Natural killer cell (primary cell): Measurements from ENCODE around the gene NCAM2. TPM values are rescaled to one million over a fixed set of nuclear protein-coding genes. Genes with fewer than 3 reads are reported as not detected.

Experiments used
- ATAC-seq, 3 donors: fragments of 150-1000 bp in 2 of 3; fragments of 200-7000 bp in 1 of 3; cut with Tn5 transposase; 1 replicate in 1 of 3; 2 replicates in 2 of 3; pipeline ENCODE4 v1.10.0; 2021; ENCODE audit warnings: mild to moderate bottlenecking in 2 of 3, moderate library complexity in 2 of 3
- DNase-seq, 2 donors: peaks; one replicate each; pipeline versions ENCODE4 v3.0.0 to v3.0.0-alpha.2; 2013 to 2021; ENCODE audit warnings: mixed read lengths in 1 of 2
- H3K27ac ChIP-seq: one replicate; pipeline ENCODE4 v1.5.1; 2013; ENCODE audit warnings: mild to moderate bottlenecking, low read length
- H3K27me3 ChIP-seq: one replicate; pipeline ENCODE4 v1.6.1; 2013; ENCODE audit warnings: low read length; ENCODE audit not compliant: control insufficient read depth, insufficient read depth
- H3K36me3 ChIP-seq: one replicate; pipeline ENCODE4 v1.6.1; 2013; ENCODE audit warnings: low read length; ENCODE audit not compliant: control insufficient read depth, insufficient read depth
- H3K4me1 ChIP-seq: one replicate; pipeline ENCODE4 v1.6.1; 2013; ENCODE audit warnings: low read length; ENCODE audit not compliant: control insufficient read depth, insufficient read depth
- H3K4me3 ChIP-seq: one replicate; pipeline ENCODE4 v1.5.1; 2013; ENCODE audit warnings: low read length
- H3K9me3 ChIP-seq: one replicate; pipeline ENCODE4 v1.6.1; 2013; ENCODE audit warnings: low read length; ENCODE audit not compliant: control insufficient read depth, insufficient read depth
- H3K27ac Mint-ChIP-seq, 2 donors: one replicate each; pipeline ENCODE4 v1.8.0; 2022; ENCODE audit warnings: mild to moderate bottlenecking in 2 of 2, mixed read lengths in 2 of 2, moderate library complexity in 1 of 2
- H3K27me3 Mint-ChIP-seq, 2 donors: one replicate each; pipeline ENCODE4 v1.8.0; 2022; ENCODE audit warnings: low read depth in 2 of 2, mixed read lengths in 2 of 2
- H3K36me3 Mint-ChIP-seq: one replicate; pipeline ENCODE4 v1.8.0; 2022; ENCODE audit warnings: mixed read lengths
- H3K4me1 Mint-ChIP-seq, 2 donors: one replicate each; pipeline ENCODE4 v1.8.0; 2022; ENCODE audit warnings: mixed read lengths in 2 of 2
- H3K4me3 Mint-ChIP-seq: one replicate; pipeline ENCODE4 v1.8.0; 2022; ENCODE audit warnings: mild to moderate bottlenecking, moderate library complexity, mixed read lengths
- H3K9me3 Mint-ChIP-seq, 2 donors: one replicate each; pipeline ENCODE4 v1.8.0; 2022; ENCODE audit warnings: mixed read lengths in 2 of 2
- CTCF ChIP-seq: fragments of 200-600 bp; IDR thresholded peaks from one replicate; pipeline ENCODE4 v1.8.0; 2022; ENCODE audit warnings: antibody characterized with exemption
- WGBS: methylation state at CpG from one replicate; pipeline ENCODE4 v1.1.7; 2013; ENCODE audit warnings: missing lambda C conversion rate; ENCODE audit not compliant: insufficient coverage; 5-methylcytosine and 5-hydroxymethylcytosine counted together
- intact Hi-C: fragments of 100-400 bp; cut with micrococcal nuclease; formaldehyde crosslinking; loops from one replicate; pipeline ENCODE4 v1.14.2; 2022
- total RNA-seq, 4 donors: library from RNA; stranded (reverse); fragments of 120-200 nt in 1 of 4; gene quantifications; one replicate each; pipeline versions ENCODE4 v1.2.3 to v1.2.4, GENCODE V29; 2013 to 2022

The NCAM2 gene
- total RNA-seq, 3 donors from 2014 or later (not counting 1 experiment from before 2014, with no cell fraction given), result not detected

- no peaks in the 10 kb centered on the region for H3K27me3 ChIP-seq
- no peak overlapping the region for H3K4me3 ChIP-seq
- DNase-seq (no peak), ATAC-seq (no peak)
- H3K9me3 Mint-ChIP-seq, result peaks cover 0 to 12% of the 10 kb centered on the region in 2 donors
- no peaks in the 10 kb centered on the region for H3K4me1 Mint-ChIP-seq
- 29% methylated on average over 1 of the region's 4 CpGs for WGBS
- TF ChIP-seq CTCF, result no peak
- no peak overlapping the region for H3K4me3 Mint-ChIP-seq
- no peaks in the 10 kb centered on the region for H3K36me3 ChIP-seq
- no peak overlapping the region for H3K27ac ChIP-seq
- H3K27ac Mint-ChIP-seq, result no peak overlapping the region
- intact Hi-C loops, result no loop called here
- no peaks in the 10 kb centered on the region for H3K4me1 ChIP-seq
- H3K27me3 Mint-ChIP-seq, result no peaks in the 10 kb centered on the region
- no peaks in the 10 kb centered on the region for H3K36me3 Mint-ChIP-seq
- H3K9me3 ChIP-seq, result peaks cover 2% of the 10 kb centered on the region
Observed at GRCh38 chr21:21286170-21286798, 288.1 kb downstream of the NCAM2 start.

- H3K36me3 ChIP-seq, result no peaks in the 10 kb centered on the region
- peaks cover 2% of the 10 kb centered on the region for H3K9me3 ChIP-seq
- Mint-ChIP-seq H3K27me3 (no peaks in the 10 kb centered on the region), H3K36me3 (no peaks in the 10 kb centered on the region), H3K4me3 (no peak overlapping the region), H3K9me3 (peaks cover 2 to 9% of the 10 kb centered on the region in 2 donors), H3K27ac (no peak overlapping the region), H3K4me1 (no peaks in the 10 kb centered on the region)
- no peak for TF ChIP-seq CTCF
- WGBS, result 82% methylated on average over 3 of the region's 4 CpGs
- intact Hi-C loops, result no loop called here
- DNase-seq (no peak), ATAC-seq (no peak)
- H3K27ac ChIP-seq, result no peak overlapping the region
- H3K27me3 ChIP-seq, result no peaks in the 10 kb centered on the region
- no peak overlapping the region for H3K4me3 ChIP-seq
- H3K4me1 ChIP-seq, result no peaks in the 10 kb centered on the region
Observed at GRCh38 chr21:21290751-21291150, 292.5 kb downstream of the NCAM2 start.

GRCh38 chr21:21291883-21292569 is 293.8 kb downstream of the NCAM2 start:
- H3K27ac ChIP-seq, result no peak overlapping the region
- no peaks in the 10 kb centered on the region for H3K27me3 ChIP-seq
- no peak for DNase-seq
- Mint-ChIP-seq H3K27ac (no peak overlapping the region), H3K27me3 (no peaks in the 10 kb centered on the region), H3K4me1 (no peaks in the 10 kb centered on the region), H3K9me3 (peaks cover 6 to 11% of the 10 kb centered on the region in 2 donors), H3K36me3 (no peaks in the 10 kb centered on the region), H3K4me3 (no peak overlapping the region)
- H3K4me1 ChIP-seq, result no peaks in the 10 kb centered on the region
- H3K9me3 ChIP-seq, result peaks cover 2% of the 10 kb centered on the region
- intact Hi-C loops, result no loop called here
- WGBS, result 67% methylated on average over 1 of the region's 3 CpGs
- H3K36me3 ChIP-seq, result no peaks in the 10 kb centered on the region
- H3K4me3 ChIP-seq, result no peak overlapping the region
- no peak for ATAC-seq
- no peak for TF ChIP-seq CTCF
